Chondrocyte (in vitro differentiated cells): ENCODE measurements around the gene XRCC3. TPM values are rescaled to one million over a fixed set of nuclear protein-coding genes. Genes with fewer than 3 reads are reported as not detected.
A peak's percentile ranks its signal among the peaks of the same experiment; 100 is the strongest.

Experiments
- DNase-seq: peaks from one replicate; pipeline ENCODE4 v3.0.0; 2021; ENCODE audit warnings: mixed read lengths, low spot score
- H3K27ac Mint-ChIP-seq: one replicate; pipeline ENCODE4 v1.8.0; 2021; ENCODE audit warnings: mild to moderate bottlenecking, moderate library complexity, mixed read lengths; ENCODE audit not compliant: unreplicated experiment
- H3K27me3 Mint-ChIP-seq: 2 replicates; pipeline ENCODE4 v1.8.0; 2021; ENCODE audit warnings: low read depth, mixed read lengths
- H3K36me3 Mint-ChIP-seq: 2 replicates; pipeline ENCODE4 v1.8.0; 2021; ENCODE audit warnings: low read depth, mixed read lengths
- H3K4me1 Mint-ChIP-seq: 2 replicates; pipeline ENCODE4 v1.8.0; 2021; ENCODE audit warnings: low read depth, mild to moderate bottlenecking, mixed read lengths
- H3K4me3 Mint-ChIP-seq: one replicate; pipeline ENCODE4 v1.8.0; 2021; ENCODE audit warnings: mild to moderate bottlenecking, moderate library complexity, mixed read lengths; ENCODE audit not compliant: unreplicated experiment
- H3K9me3 Mint-ChIP-seq: 2 replicates; pipeline ENCODE4 v1.8.0; 2021; ENCODE audit warnings: low read depth, mixed read lengths
- CTCF ChIP-seq: fragments of 200-600 bp; sonication (generic); IDR thresholded peaks from 2 replicates; pipeline ENCODE4 v1.5.0; 2021; ENCODE audit warnings: antibody characterized with exemption, mild to moderate bottlenecking, moderate library complexity
- total RNA-seq: library from RNA; stranded (reverse); gene quantifications from 3 replicates; pipeline ENCODE4 v1.2.1, GENCODE V29; 2021

The XRCC3 gene
- total RNA-seq, 1 donor from 2014 or later, result 3.4 TPM

- Mint-ChIP-seq H3K4me3 (no peak overlapping the region), H3K27me3 (no peaks in the 10 kb centered on the region)
Observed at GRCh38 chr14:103662591-103662990, 52.7 kb downstream of the XRCC3 start.

GRCh38 chr14:103662029-103662428 lies 53.2 kb downstream of the XRCC3 start:
- Mint-ChIP-seq H3K36me3 (peaks cover 33% of the 10 kb centered on the region), H3K27me3 (no peaks in the 10 kb centered on the region), H3K4me3 (no peak overlapping the region), H3K4me1 (peaks cover 41% of the 10 kb centered on the region), H3K27ac (peak overlapping the region; percentile 51), H3K9me3 (no peaks in the 10 kb centered on the region)
- DNase-seq, result no peak
- no peak for TF ChIP-seq CTCF

More at GRCh38 chr14:103662591-103662990, 52.7 kb downstream of the XRCC3 start:
- peaks cover 36% of the 10 kb centered on the region for H3K4me1 Mint-ChIP-seq
- H3K36me3 Mint-ChIP-seq, result peaks cover 29% of the 10 kb centered on the region
- peak overlapping the region; percentile 49 for H3K27ac Mint-ChIP-seq
- no peaks in the 10 kb centered on the region for H3K9me3 Mint-ChIP-seq
- TF ChIP-seq CTCF, result no peak
- peak; percentile 49 for DNase-seq

- no peaks in the 10 kb centered on the region for H3K27me3 Mint-ChIP-seq
- peaks cover 41% of the 10 kb centered on the region for H3K36me3 Mint-ChIP-seq
Observed at GRCh38 chr14:103659631-103660030, 55.6 kb downstream of the XRCC3 start.

GRCh38 chr14:103657471-103657870 lies 57.8 kb downstream of the XRCC3 start:
- no peak for TF ChIP-seq CTCF
- Mint-ChIP-seq H3K9me3 (no peaks in the 10 kb centered on the region), H3K27me3 (no peaks in the 10 kb centered on the region), H3K4me1 (peaks cover 44% of the 10 kb centered on the region), H3K4me3 (no peak overlapping the region), H3K27ac (peak overlapping the region; percentile 45), H3K36me3 (peaks cover 36% of the 10 kb centered on the region)
- no peak for DNase-seq

More at GRCh38 chr14:103659631-103660030, 55.6 kb downstream of the XRCC3 start:
- no peaks in the 10 kb centered on the region for H3K9me3 Mint-ChIP-seq
- no peak overlapping the region for H3K27ac Mint-ChIP-seq
- no peak overlapping the region for H3K4me3 Mint-ChIP-seq
- DNase-seq, result peak; percentile 7
- H3K4me1 Mint-ChIP-seq, result peaks cover 41% of the 10 kb centered on the region
- TF ChIP-seq CTCF, result no peak

GRCh38 chr14:103656756-103657133 lies 58.5 kb downstream of the XRCC3 start:
- no peak for DNase-seq
- no peak overlapping the region for H3K27ac Mint-ChIP-seq
- no peak overlapping the region for H3K4me3 Mint-ChIP-seq
- H3K36me3 Mint-ChIP-seq, result peaks cover 31% of the 10 kb centered on the region
- TF ChIP-seq CTCF, result no peak
- H3K9me3 Mint-ChIP-seq, result no peaks in the 10 kb centered on the region
- H3K4me1 Mint-ChIP-seq, result peaks cover 47% of the 10 kb centered on the region
- no peaks in the 10 kb centered on the region for H3K27me3 Mint-ChIP-seq
